Endothelial cell of umbilical vein (primary cell): ENCODE results near the gene TMEM129. TPM values are rescaled to one million over a fixed set of nuclear protein-coding genes. Genes with fewer than 3 reads are reported as not detected.

ENCODE experiments used
- BruUV-seq: library from RNA; stranded (reverse); fragments of 400-500 nt; replicated peaks from 2 replicates; lab custom pipeline; 2021; lab: Mats Ljungman, UMichigan
- CTCF ChIA-PET: fragments of 300-600, 350-600 bp; sonication (Branson Sonifier 250); formaldehyde crosslinking; loops from one replicate; lab custom pipeline; 2021; ENCODE audit warnings: antibody characterized with exemption, inconsistent platforms; lab: Charles Lee
- POLR2A ChIA-PET: fragments of 300-600, 350-600 bp; sonication (Branson Sonifier 250); formaldehyde crosslinking; loops from one replicate; lab custom pipeline; 2021; ENCODE audit warnings: antibody characterized with exemption, inconsistent platforms; lab: Charles Lee
- DNase-seq: peaks from one replicate; pipeline ENCODE4 v3.0.0-alpha.2; 2011; ENCODE audit warnings: low read depth, low spot score
- FAIRE-seq: peaks from 2 replicates; lab custom pipeline; 2011; peaks lifted over from hg19 to GRCh38; lab: Jason Lieb, UNC
- H2AFZ ChIP-seq: 2 replicates; pipeline ENCODE4 v1.6.0; 2012; ENCODE audit warnings: low read depth, low read length, control low read depth, inconsistent platforms
- H3K27ac ChIP-seq: 2 replicates; pipeline ENCODE4 v1.5.1; 2011; ENCODE audit warnings: low read depth, mild to moderate bottlenecking, control low read depth, low read length, moderate library complexity; ENCODE audit not compliant: insufficient read depth
- H3K27me3 ChIP-seq, 2 experiments: 2 replicates each; pipeline versions ENCODE4 v1.6.0 to v1.6.1; 2011; ENCODE audit warnings: low read length in 2 of 2, mixed read lengths in 1 of 2; ENCODE audit not compliant: control insufficient read depth in 2 of 2, insufficient read depth in 2 of 2
- H3K36me3 ChIP-seq, 2 experiments: 2 replicates in 1 of 2; 3 replicates in 1 of 2; pipeline ENCODE4 v1.5.1; 2011; ENCODE audit warnings: low read length in 2 of 2, mild to moderate bottlenecking in 1 of 2, moderate library complexity in 1 of 2; ENCODE audit not compliant: control insufficient read depth in 2 of 2, insufficient read depth in 2 of 2; ENCODE audit errors: extremely low read depth in 1 of 2
- H3K4me1 ChIP-seq: 3 replicates; pipeline ENCODE4 v1.5.1; 2011; ENCODE audit warnings: mild to moderate bottlenecking, low read length; ENCODE audit not compliant: control insufficient read depth, insufficient read depth; ENCODE audit errors: extremely low read depth
- H3K4me2 ChIP-seq: 2 replicates; pipeline ENCODE4 v1.6.1; 2011; ENCODE audit warnings: low read length, control low read depth, mixed read lengths; ENCODE audit not compliant: insufficient read depth
- H3K4me3 ChIP-seq, 3 experiments: fragments of 200-600 bp in 1 of 3; sonication (generic), shearing (Covaris generic) in 1 of 3; replicated peaks in 1 of 3; 2 replicates each; pipeline ENCODE4 v1.5.1; 2011 to 2016; ENCODE audit warnings: control low read depth in 3 of 3, low read length in 3 of 3, mild to moderate bottlenecking in 2 of 3, inconsistent platforms in 1 of 3, low read depth in 1 of 3, moderate library complexity in 1 of 3; ENCODE audit not compliant: insufficient read depth in 1 of 3
- H3K79me2 ChIP-seq: 2 replicates; pipeline ENCODE4 v1.6.0; 2012; ENCODE audit warnings: low read length, inconsistent platforms; ENCODE audit not compliant: control insufficient read depth, insufficient read depth
- H3K9ac ChIP-seq: replicated peaks from 2 replicates; pipeline ENCODE3; 2011; ENCODE audit warnings: low read length, control low read depth; ENCODE audit not compliant: insufficient read depth; ENCODE audit errors: extremely low read depth
- H3K9me1 ChIP-seq: replicated peaks from 3 replicates; pipeline ENCODE4 v1.6.0; 2011; ENCODE audit warnings: mild to moderate bottlenecking, low read length; ENCODE audit not compliant: control insufficient read depth, insufficient read depth; ENCODE audit errors: extremely low read depth
- H3K9me3 ChIP-seq: replicated peaks from 2 replicates; pipeline ENCODE4 v1.5.1; 2012; ENCODE audit warnings: low read length, inconsistent platforms; ENCODE audit not compliant: control insufficient read depth, insufficient read depth
- H4K20me1 ChIP-seq: replicated peaks from 2 replicates; pipeline ENCODE3; 2011; ENCODE audit warnings: mild to moderate bottlenecking, low read length; ENCODE audit not compliant: control insufficient read depth, insufficient read depth; ENCODE audit errors: extremely low read depth
- CTCF ChIP-seq, 2 donors: IDR thresholded peaks; 1 replicate in 1 of 2; 2 replicates in 1 of 2; pipeline ENCODE4 v1.5.1; 2011; ENCODE audit warnings: low read length in 2 of 2, mild to moderate bottlenecking in 2 of 2, moderate library complexity in 2 of 2, control low read depth in 1 of 2, inconsistent platforms in 1 of 2, low read depth in 1 of 2; ENCODE audit not compliant: insufficient read depth in 1 of 2; ENCODE audit errors: extremely low read depth in 1 of 2
- EZH2 ChIP-seq: IDR thresholded peaks from 2 replicates; pipeline ENCODE4 v1.6.1; 2012; ENCODE audit warnings: borderline replicate concordance, low read depth, mild to moderate bottlenecking, moderate library complexity, low read length, inconsistent platforms; ENCODE audit not compliant: severe bottlenecking
- FOS ChIP-seq: IDR thresholded peaks from 2 replicates; pipeline ENCODE4 v1.6.1; 2011; ENCODE audit warnings: mild to moderate bottlenecking, low read length, moderate library complexity, borderline replicate concordance; ENCODE audit not compliant: insufficient read depth
- GATA2 ChIP-seq: IDR thresholded peaks from 2 replicates; pipeline ENCODE4 v1.7.0; 2011; ENCODE audit warnings: low read depth, mild to moderate bottlenecking, moderate library complexity, mixed read lengths, low read length; ENCODE audit not compliant: insufficient read length, insufficient read depth
- JUN ChIP-seq: IDR thresholded peaks from 2 replicates; pipeline ENCODE4 v1.6.1; 2011; ENCODE audit warnings: borderline replicate concordance, low read depth; ENCODE audit not compliant: insufficient read length, insufficient read depth
- MAX ChIP-seq: IDR thresholded peaks from 2 replicates; pipeline ENCODE4 v1.6.1; 2011; ENCODE audit not compliant: insufficient read depth, insufficient read length
- MYC ChIP-seq: IDR thresholded peaks from one replicate; pipeline ENCODE4 v1.6.1; 2011; ENCODE audit warnings: mild to moderate bottlenecking, low read depth, low read length
- POLR2A ChIP-seq: IDR thresholded peaks from 2 replicates; pipeline ENCODE4 v1.6.1; 2012; ENCODE audit warnings: low read depth, mild to moderate bottlenecking, control low read depth, low read length
- POLR2AphosphoS5 ChIP-seq: IDR thresholded peaks from 2 replicates; pipeline ENCODE4 v1.6.1; 2012; ENCODE audit warnings: low read depth, mild to moderate bottlenecking, control low read depth, low read length, moderate library complexity; ENCODE audit not compliant: insufficient read depth
- dilution Hi-C: fragments of 300-500 bp; cut with MboI; formaldehyde crosslinking; loops from one replicate; pipeline ENCODE4 v1.15.0; 2019; ENCODE audit warnings: low sequenced_read_pairs; ENCODE audit not compliant: extremely low pct_ligation_motif_present
- intact Hi-C: fragments of 100-400 bp; cut with micrococcal nuclease; formaldehyde crosslinking; loops from one replicate; pipeline ENCODE4 v1.10.0; 2022
- polyA plus RNA-seq, 4 experiments: library from polyadenylated mRNA; depleted of rRNA in 3 of 4; stranded (reverse) in 3 of 4; unstranded in 1 of 4; fragments of >200 nt; gene quantifications; 2 replicates each; pipeline versions ENCODE4 v1.2.1 to v1.2.3, GENCODE V29; 2011 to 2012; ENCODE audit warnings: missing spikeins in 1 of 4
- total RNA-seq: library from RNA; stranded (reverse); gene quantifications from 2 replicates; pipeline ENCODE4 v1.2.3, GENCODE V29; 2021

The TMEM129 gene
- total and polyA plus RNA-seq, 2 donors (not counting 3 experiments of a cell fraction or from before 2014, with no cell fraction given): 23.2 to 33.2 TPM

GRCh38 chr4:1732911-1733310, 11.8 kb upstream of the TMEM129 start:
- TF ChIP-seq MYC (no peak), EZH2 (no peak), CTCF (IDR thresholded peaks at IDR 0.05; ENCODE audit: extremely low read depth in 1 of 2, insufficient read depth in 1 of 2, low read depth in 1 of 2, low read length in 2 of 2) (no peak), JUN (no peak), GATA2 (no peak), FOS (no peak), POLR2AphosphoS5 (no peak), POLR2A (no peak), MAX (no peak)
- ChIA-PET CTCF (interaction anchor here (0.5 to 2.4 kb wide), 3 partner anchors 15 to 160 kb away, joined by 3 to 8 read pairs (median 3); no protein-coding TSS in a partner anchor), POLR2A (no interaction called here)
- no peak overlapping the region for H3K9ac ChIP-seq
- FAIRE-seq (no peak), DNase-seq (no peak)
- H3K9me3 ChIP-seq: no peaks in the 10 kb centered on the region
- dilution Hi-C loops (no loop called here), intact Hi-C loops (no loop called here)
- peaks cover 16 to 30% of the 10 kb centered on the region in 2 experiments for H3K36me3 ChIP-seq
- no peak overlapping the region for H3K4me2 ChIP-seq
- H3K27ac ChIP-seq: no peak overlapping the region
- H4K20me1 ChIP-seq: no peaks in the 10 kb centered on the region
- BruUV-seq: no TSS peak
- no peak overlapping the region for H3K4me3 ChIP-seq
- H3K9me1 ChIP-seq: no peaks in the 10 kb centered on the region
- no peaks in the 10 kb centered on the region for H3K27me3 ChIP-seq
- H3K79me2 ChIP-seq: peaks cover 56% of the 10 kb centered on the region
- no peak overlapping the region for H2AFZ ChIP-seq
- peaks cover 18% of the 10 kb centered on the region for H3K4me1 ChIP-seq
